Cortex of kidney (tissue), 1 donor: ENCODE data around the gene PRKD2.
"Not testable (repeated sequence)": the region's sequence is repeated elsewhere in the genome, so short reads cannot be mapped to it uniquely, and the experiment has no call there.

Experiments used
- DNase-seq: peaks from one replicate; lab custom pipeline; 2025; lab: John Stamatoyannopoulos, UW

Gene PRKD2

GRCh38 chr19:46717034-46717715 lies at the start of gene PRKD2:
PRKD2 (minus strand) TSS chr19:46717114; CDS start chr19:46716370, 744 bp downstream.
- DNase-seq, result no peak

- DNase-seq, result no peak
Measured at GRCh38 chr19:46764817-46765291, 47.9 kb upstream of the PRKD2 start.

GRCh38 chr19:46762245-46762890 lies 45.5 kb upstream of the PRKD2 start:
- DNase-seq, result no peak

GRCh38 chr19:46761418-46761831 lies 44.5 kb upstream of the PRKD2 start:
- DNase-seq, result no peak

GRCh38 chr19:46760897-46761296 lies 44.0 kb upstream of the PRKD2 start:
- DNase-seq, result not testable (repeated sequence)

- no peak for DNase-seq
Measured at GRCh38 chr19:46760363-46760762, 43.4 kb upstream of the PRKD2 start.

- DNase-seq, result no peak
Measured at GRCh38 chr19:46759817-46760333, 43.0 kb upstream of the PRKD2 start.

GRCh38 chr19:46759206-46759605 lies 42.3 kb upstream of the PRKD2 start:
- no peak for DNase-seq

- no peak for DNase-seq
Measured at GRCh38 chr19:46756544-46756888, 39.6 kb upstream of the PRKD2 start.

GRCh38 chr19:46755853-46756543 lies 39.1 kb upstream of the PRKD2 start:
- DNase-seq, result no peak

GRCh38 chr19:46755077-46755852 lies 38.4 kb upstream of the PRKD2 start:
- DNase-seq, result no peak

- no peak for DNase-seq
Measured at GRCh38 chr19:46753420-46754155, 36.7 kb upstream of the PRKD2 start.

GRCh38 chr19:46748325-46749109 lies 31.6 kb upstream of the PRKD2 start:
- no peak for DNase-seq

GRCh38 chr19:46746281-46747057 lies 29.6 kb upstream of the PRKD2 start, which contains the start of gene STRN4:
STRN4 (minus strand) TSS chr19:46746450; CDS start chr19:46746430, 20 bp downstream.
- no peak for DNase-seq

- no peak for DNase-seq
Measured at GRCh38 chr19:46745521-46746280, 28.8 kb upstream of the PRKD2 start, which contains the start of gene FKRP. FKRP (plus strand) TSS chr19:46746057; CDS start chr19:46755451, 9,394 bp downstream.

GRCh38 chr19:46745030-46745429 lies 28.1 kb upstream of the PRKD2 start:
- DNase-seq, result no peak

GRCh38 chr19:46744005-46744691 lies 27.2 kb upstream of the PRKD2 start:
- no peak for DNase-seq

- no peak for DNase-seq
Measured at GRCh38 chr19:46742926-46743480, 26.1 kb upstream of the PRKD2 start.
